ENCODE results near the gene RB1.

RB1 gene

DNA sequence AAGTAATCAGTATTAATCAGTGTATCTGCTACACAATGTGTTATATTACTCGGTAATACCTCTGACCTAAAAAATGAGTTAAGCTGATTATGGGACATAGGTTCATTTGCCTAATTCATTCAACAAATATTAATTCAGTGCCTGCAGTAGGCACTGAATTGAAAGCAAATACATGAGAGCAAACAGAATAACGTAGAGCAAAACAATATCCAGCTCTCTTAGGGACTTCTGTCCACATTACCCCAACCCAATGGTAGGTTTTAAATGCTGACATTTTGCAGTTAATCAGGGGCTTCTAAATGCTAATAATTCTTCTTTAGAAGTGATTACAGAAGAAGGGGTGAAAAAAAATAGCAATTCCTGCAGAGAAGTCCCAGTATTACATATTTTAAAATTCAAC is 224.4 kb downstream of the RB1 start:
- no peaks in the 10 kb centered on the region for H3K27me3 ChIP-seq
- TF ChIP-seq Cebpa-rat (IDR thresholded peaks at IDR 0.05): no peak
- peaks cover 7% of the 10 kb centered on the region for H3K9me3 ChIP-seq
- H3K4me2 ChIP-seq: peak overlapping the region; percentile 35
- H3K4me3 ChIP-seq: no peak overlapping the region
- H3K27ac ChIP-seq: 0 out of 2 replicates have a peak overlapping the region, but pooled peaks have one; percentile 18
- peaks cover 40% of the 10 kb centered on the region for H3K4me1 ChIP-seq
- peaks cover 16% of the 10 kb centered on the region; the same call in 1 of the 2 replicates for H3K36me3 ChIP-seq
- H3K9ac ChIP-seq: no peak overlapping the region
- H4K20me1 ChIP-seq: no peaks in the 10 kb centered on the region

DNA sequence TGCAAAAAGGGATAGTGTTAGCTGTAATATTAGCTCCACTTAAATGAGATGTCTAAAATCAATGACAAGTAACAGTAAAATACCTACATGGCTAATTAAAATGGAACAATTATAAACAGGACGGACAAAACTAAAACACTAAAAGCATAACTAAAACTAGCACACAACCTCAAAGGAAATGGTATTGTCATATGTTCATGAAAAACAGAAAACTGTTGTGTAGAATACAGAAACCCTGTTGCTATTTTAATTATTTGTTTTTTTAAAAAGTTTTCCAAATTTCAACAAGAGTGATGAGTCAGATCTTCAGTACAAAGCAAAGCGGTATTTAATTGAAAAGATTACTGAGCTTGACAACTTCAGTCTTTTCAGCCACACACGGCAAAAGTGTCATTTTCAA is 225.2 kb downstream of the RB1 start:
- TF ChIP-seq Cebpa-rat (IDR thresholded peaks at IDR 0.05): no peak
- Histone ChIP-seq H3K27ac (no peak overlapping the region), H3K4me3 (no peak overlapping the region), H3K36me3 (peaks cover 11% of the 10 kb centered on the region; the same call in 1 of the 2 replicates), H3K27me3 (no peaks in the 10 kb centered on the region), H3K9ac (no peak overlapping the region), H3K4me1 (peaks cover 46% of the 10 kb centered on the region), H3K4me2 (peak overlapping the region; percentile 35), H4K20me1 (no peaks in the 10 kb centered on the region), H3K9me3 (peaks cover 7% of the 10 kb centered on the region)

DNA sequence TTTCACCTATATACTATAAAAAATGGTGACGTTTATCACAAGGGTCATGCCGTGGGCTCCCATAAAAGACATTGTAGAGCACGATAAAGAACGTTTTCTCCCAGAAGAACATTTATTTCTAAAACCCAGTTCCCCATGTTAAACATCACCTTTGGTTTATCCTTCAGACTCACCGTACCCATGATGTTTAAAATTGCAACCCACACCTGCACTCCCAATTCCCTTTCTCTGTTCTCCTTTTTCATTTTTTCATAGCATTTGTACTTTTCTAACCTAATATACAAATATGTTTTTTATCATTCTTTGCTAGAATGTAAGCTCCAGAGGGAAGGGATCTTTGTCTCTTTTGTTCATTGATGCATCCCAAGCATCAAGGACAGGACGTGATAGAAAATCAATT is 227.3 kb downstream of the RB1 start:
- Histone ChIP-seq H3K27me3 (no peaks in the 10 kb centered on the region), H3K9me3 (peaks cover 7% of the 10 kb centered on the region), H3K4me2 (peak overlapping the region; percentile 88), H3K4me3 (no peak overlapping the region), H3K4me1 (peaks cover 61% of the 10 kb centered on the region), H3K9ac (no peak overlapping the region), H3K36me3 (peaks cover 7% of the 10 kb centered on the region; the same call in 1 of the 2 replicates), H4K20me1 (no peaks in the 10 kb centered on the region), H3K27ac (0 out of 2 replicates have a peak overlapping the region, but pooled peaks have one; percentile 89)
- no peak for TF ChIP-seq Cebpa-rat (IDR thresholded peaks at IDR 0.05)

Data from BLaER1 (cell line).